Posterior vena cava (tissue), 2 donors: ENCODE results near the gene FOXD4. TPM values are rescaled to one million over a fixed set of nuclear protein-coding genes. Genes with fewer than 3 reads are reported as not detected.
"Not testable (repeated sequence)": the region's sequence is repeated elsewhere in the genome, so short reads cannot be mapped to it uniquely, and the experiment has no call there.

Experiments
- DNase-seq: peaks from one replicate; pipeline ENCODE4 v3.0.0-alpha.2; 2020; ENCODE audit warnings: low spot score
- intact Hi-C, 2 donors: fragments of 100-400 bp; cut with DNase I; formaldehyde crosslinking; loops; one replicate each; pipeline versions ENCODE4 v1.14.1 to v1.14.2; 2022 to 2023
- total RNA-seq, 2 donors: library from RNA; stranded (reverse); fragmentation: NEBNext Ultra II Directional; extraction: Animal tissue kit (Norgen Biotek cat#: 25700); gene quantifications; one replicate each; pipeline ENCODE4 v1.2.1, GENCODE V29; 2021
- donor health status: DM: yes; HTN: yes; CAD: no.
- donor health status: DM: yes; HTN: yes; CAD: no.

Gene FOXD4
- total RNA-seq, 2 donors from 2014 or later = 0.24 to 0.32 TPM

- DNase-seq, intact Hi-C loops: not testable (repeated sequence)
These were observed 19.4 kb downstream of the FOXD4 start for GRCh38 chr9:98775-99174.

DNA sequence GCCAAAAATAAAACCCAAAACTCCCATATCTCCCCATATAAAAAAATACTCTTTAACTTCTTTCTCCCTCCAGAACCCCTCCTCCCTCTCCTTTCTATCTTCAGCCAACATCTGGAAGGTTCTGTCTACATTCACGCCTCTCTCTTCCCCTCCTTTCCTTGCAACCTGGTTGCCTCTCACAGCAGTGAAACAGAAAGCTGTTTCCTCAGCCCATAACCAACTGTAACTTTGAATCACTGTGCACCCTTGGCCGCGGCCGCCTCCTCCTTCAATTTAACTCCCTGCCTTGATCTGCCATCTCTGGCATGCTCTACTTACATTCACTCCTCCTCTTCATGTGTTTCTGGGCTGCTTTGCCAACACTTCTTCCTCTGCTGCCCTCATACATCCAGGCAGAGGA is 23.2 kb downstream of the FOXD4 start:
- intact Hi-C loops = not testable (repeated sequence)

DNA sequence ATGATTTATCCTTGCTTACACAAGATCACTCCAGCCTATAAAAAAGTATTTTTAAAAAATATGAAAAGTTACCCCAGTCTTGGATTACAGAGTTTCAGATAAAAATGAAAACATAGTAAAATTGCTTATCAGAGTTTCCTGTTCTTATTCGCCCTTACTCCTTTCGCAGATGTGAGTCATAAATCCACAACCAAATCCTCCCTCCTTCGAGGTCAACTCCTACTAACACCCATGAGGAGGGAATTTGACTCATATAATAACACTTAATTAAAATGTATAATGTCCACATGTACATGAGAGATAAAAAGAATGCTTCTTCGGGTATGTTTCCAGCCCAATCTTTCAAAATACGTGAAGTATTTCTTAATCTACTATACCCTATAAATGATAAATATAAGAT is 23.9 kb downstream of the FOXD4 start:
- intact Hi-C loops, DNase-seq: not testable (repeated sequence)

More for the DNA sequence above, 23.2 kb downstream of the FOXD4 start:
- not testable (repeated sequence) for DNase-seq

GRCh38 chr9:93909-94308 is 24.3 kb downstream of the FOXD4 start:
- intact Hi-C loops, DNase-seq: not testable (repeated sequence)

GRCh38 chr9:90851-91250 is 27.4 kb downstream of the FOXD4 start:
- DNase-seq, intact Hi-C loops: not testable (repeated sequence)

GRCh38 chr9:88396-89037 is 29.7 kb downstream of the FOXD4 start:
- intact Hi-C loops, DNase-seq: not testable (repeated sequence)

DNA sequence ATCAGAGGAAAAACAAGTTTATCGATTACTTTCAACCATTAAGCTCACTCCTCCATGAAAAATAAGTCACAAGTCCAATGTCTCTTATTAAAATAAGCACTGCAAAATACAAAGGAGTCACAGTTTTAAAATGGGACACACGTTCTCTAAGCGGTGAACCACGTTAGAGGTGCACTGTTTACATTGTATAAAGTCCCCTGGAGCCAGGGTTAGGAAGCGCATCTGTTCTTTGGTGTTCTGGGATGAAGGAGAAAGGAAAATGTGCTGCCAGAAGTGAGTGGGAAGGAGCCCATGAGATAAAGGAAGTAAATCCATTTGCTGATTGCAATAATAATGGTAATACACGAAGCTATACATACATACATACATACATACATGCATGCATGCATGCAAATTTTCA is 30.4 kb downstream of the FOXD4 start:
- DNase-seq, intact Hi-C loops: not testable (repeated sequence)

DNA sequence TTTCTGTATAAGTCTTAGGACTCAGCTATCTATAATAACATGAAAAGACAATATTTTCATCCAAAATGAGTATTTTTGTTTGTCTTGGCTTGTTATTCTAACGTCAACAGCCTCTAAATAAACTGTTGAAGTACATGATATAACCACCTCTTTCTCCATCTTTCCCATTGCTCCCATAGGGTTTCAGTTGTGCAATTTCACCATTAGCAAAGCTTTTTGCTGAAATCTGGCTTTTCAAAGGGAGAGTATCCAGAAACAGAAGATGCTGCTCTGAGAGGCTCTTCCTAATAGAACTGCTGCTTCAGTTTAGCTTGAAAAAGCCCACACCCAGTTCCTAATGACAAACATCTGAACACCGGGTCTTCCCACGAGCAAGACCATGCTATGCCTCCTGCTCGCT is 31.1 kb downstream of the FOXD4 start:
- intact Hi-C loops, DNase-seq: not testable (repeated sequence)

DNA sequence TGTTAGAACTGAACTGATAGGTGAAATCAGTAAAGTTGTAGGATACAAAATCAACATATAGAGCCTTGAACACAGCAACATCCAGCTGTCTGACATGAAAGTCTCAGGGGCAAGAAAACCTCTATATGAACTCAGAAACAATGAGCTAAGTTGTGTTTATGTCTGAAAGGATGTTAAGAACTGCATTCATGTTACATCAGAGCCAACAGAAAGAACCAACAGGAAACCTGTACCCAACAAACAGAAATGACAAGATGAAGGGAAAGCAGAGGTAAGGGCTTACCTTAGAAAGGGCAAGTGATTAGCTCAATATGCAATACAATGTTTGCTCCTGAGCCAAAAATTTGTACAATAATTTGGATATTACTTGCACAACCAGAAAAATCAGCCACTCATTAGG is 31.5 kb downstream of the FOXD4 start:
- DNase-seq, intact Hi-C loops: not testable (repeated sequence)

GRCh38 chr9:82932-83689 is 35.1 kb downstream of the FOXD4 start:
- intact Hi-C loops, DNase-seq: not testable (repeated sequence)

DNA sequence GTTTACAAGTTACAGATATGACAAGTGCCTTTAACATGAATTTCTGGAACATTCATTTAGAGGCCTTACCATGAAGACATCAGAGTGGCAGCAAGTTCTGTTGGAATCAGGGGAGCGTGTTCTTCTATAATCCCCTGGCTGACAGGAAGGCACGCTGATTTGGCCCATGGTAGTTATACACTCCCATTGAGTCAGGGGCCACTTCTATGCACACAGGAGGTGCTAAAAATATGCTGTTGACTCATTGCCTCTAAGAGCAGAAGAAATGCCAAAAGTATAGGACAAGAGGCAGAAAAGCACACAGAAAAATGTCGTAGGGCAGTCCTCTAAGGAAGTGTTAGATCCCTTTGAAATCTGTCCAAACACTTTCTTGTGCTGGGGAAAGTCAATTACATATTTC is 39.9 kb downstream of the FOXD4 start:
- DNase-seq, intact Hi-C loops: not testable (repeated sequence)

DNA sequence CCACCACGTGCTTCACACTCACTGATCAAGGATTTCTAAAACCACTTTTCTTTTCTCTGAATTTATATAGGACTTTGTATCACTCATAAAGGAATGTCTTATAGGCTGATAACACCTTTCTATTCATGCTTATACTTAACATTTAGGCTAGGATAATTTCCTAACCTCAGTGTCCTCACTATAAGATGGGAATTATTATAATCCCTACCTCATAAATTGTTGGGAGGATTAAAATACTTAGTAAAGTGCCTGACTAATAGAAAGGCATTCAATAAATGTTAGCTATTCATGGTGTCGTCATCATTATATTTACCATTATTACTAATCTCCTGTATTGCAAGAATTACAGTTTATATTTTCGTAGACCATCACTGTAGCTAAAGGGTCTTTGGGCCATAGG is 41.8 kb downstream of the FOXD4 start:
- intact Hi-C loops, DNase-seq: not testable (repeated sequence)

DNA sequence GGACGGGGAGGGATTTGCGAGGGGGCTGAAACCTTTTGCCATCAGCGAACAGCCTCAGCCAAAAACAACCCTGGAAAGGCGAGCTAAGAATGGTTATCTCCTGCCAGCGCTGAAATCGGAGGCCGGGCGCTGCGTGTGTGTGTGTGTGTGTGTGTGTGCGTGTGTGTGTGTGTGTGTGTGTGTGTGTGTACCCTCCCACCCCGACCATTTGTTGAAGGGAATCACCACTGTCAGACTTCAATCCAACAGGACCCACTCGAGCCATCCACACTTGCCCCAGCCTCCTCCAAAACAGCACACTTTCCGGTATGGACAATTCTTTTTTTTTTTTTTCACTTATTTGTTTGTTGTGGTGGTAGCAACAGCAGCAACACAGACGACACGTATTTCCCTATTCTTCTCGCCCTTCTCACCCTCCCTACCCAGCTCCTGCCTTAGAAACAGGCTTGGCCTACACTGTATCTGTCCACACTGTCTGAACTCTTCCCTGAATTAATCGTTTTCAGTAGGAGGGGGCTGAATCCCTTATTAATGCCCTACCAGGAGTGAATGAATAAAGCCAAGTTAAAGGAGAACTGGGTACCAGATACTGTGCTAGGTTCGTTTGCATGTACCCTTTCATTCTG is 44.2 kb downstream of the FOXD4 start:
- intact Hi-C loops, DNase-seq: not testable (repeated sequence)

DNA sequence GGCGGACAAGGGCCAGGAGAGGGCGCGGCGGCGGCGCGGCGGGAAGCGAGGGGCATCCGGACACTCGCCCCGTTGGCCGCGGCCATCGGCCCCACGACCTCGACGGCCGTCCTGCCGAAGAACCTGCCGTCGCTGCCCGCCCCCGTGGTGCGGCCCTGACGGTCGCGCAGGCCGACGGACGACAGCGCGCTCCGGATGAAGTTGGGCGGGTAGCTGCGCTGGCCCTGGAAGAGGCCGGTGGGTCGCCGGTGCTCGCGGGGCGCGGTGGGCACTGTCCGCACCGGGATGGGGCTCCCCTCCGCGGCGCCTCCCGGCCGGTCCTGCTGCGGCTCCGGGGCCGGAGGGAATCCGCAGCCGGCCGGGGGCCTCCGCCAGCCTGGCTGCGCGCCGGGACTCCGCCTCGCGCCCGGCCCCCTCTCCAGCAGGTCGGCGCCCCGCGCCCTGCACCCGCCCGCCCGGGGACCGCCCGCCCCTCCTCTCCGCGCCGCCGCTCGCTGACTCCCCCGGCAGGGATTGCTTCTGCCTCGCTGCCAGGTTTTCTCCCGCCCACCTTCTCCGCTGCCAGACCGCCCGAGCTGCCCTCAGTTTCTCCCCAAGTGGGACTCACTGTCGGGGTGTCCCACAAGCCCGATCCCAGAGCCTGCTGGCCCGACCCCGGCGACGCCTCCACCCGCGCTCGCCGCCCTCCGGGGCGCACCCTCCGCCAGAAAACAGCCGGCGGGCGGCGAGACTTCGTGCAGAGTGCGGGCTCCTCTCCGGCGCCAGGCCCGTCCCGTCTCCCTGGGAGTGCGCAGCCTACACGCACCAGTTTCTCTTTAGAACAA is 44.9 kb downstream of the FOXD4 start:
- intact Hi-C loops = not testable (repeated sequence)
- peak; percentile 73 for DNase-seq

Other genes starting within 250 kb of the FOXD4 start
- gene WASHC1, start 89.0 kb downstream of the FOXD4 start, total RNA-seq = 10 to 100 TPM; 12.9 to 13.5 TPM
- 10 to 100 TPM; 26.7 to 35.7 TPM for gene ZNG1A, start 60.6 kb upstream of the FOXD4 start, total RNA-seq
- gene DOCK8, start 96.4 kb upstream of the FOXD4 start, total RNA-seq = 10 to 100 TPM; 17.9 to 20.6 TPM